Kidney glomerular epithelial cell (primary cell): ENCODE data around the gene TASOR.
"Not testable (repeated sequence)": the region's sequence is repeated elsewhere in the genome, so short reads cannot be mapped to it uniquely, and the experiment has no call there.

Source experiments
- DNase-seq: peaks from one replicate; lab custom pipeline; 2025; lab: John Stamatoyannopoulos, UW

TASOR gene

DNA sequence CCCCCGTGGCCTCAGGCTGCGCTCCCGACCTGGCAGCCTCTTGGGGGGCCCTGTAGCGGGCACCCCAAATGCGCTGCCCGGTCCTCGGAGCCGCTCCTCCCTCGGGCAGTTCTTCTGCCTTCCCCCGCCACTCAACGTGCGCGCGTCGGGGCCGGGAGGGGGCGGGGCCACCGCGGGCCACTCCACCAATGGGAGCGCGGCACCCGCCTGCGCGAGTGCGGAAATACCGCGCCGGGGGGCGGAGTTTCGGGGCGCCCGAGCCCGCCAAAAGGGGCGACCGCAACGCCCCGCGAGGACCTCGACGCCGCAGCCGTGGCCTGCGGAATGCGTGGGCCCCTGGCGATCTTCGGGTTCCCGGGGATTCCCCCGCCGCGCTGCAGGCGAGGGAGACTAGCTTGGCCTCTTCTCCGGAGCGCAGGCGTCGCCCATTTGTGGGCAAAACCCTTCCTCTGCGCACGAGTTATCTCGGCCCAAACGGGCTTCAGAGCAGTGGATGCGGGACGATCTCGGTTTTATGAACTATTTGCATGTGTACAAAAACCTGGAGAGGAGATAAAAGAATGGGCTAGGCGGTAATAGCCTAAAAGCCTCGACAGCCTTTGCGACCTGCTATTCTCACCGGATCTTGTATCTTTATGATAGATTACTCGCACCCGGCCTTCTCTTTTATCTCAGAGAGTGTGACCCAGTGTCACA, at the start of gene TASOR:
TASOR (minus strand) TSS at position 144 of the 696 bp plus-strand sequence. CDS start 259 bp downstream, outside the sequence.
- peak; percentile 37 for DNase-seq

GRCh38 chr3:56732109-56732508, 49.0 kb upstream of the TASOR start:
- no peak for DNase-seq

- no peak for DNase-seq
Observed at GRCh38 chr3:56725175-56725574, 42.1 kb upstream of the TASOR start.

DNA sequence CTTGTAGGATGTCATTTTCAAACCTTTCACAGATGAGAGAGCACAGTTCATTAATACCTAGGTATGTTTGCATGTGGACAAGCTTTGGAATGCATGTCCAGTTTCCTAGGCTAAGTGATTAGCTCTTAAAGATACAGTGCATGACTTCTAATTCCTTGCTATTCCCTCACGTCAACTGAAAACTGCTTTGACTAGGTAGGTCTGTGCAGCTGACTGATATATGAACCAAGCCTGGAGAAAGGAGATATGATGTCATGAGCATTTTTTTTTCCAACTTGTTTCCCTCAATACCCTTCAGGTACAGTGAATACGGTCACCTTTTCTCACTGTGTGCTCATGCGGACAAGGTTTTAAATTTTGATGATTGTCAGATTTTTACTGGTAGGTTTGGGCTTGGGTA, 41.6 kb upstream of the TASOR start:
- DNase-seq, result peak; percentile 42

- no peak for DNase-seq
Observed at GRCh38 chr3:56720849-56721248, 37.8 kb upstream of the TASOR start.

DNA sequence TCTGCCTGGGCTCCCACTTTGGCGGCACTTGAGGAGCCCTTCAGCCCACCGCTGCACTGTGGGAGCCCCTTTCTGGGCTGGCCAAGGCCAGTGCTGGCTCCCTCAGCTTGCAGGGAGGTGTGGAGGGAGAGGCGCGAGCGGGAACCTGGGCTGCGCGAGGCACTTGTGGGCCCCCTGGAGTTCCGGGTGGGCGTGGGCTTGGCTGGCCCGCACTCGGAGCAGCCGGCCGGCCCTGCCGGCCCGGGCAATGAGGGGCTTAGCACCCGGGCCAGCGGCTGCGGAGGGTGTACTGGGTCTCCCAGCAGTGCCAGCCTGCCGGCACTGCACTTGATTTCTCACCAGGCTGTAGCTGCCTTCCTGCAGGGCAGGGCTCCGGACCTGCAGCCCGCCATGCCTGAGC, 35.7 kb upstream of the TASOR start:
- not testable (repeated sequence) for DNase-seq

GRCh38 chr3:56711344-56711743, 28.3 kb upstream of the TASOR start:
- DNase-seq, result no peak

DNA sequence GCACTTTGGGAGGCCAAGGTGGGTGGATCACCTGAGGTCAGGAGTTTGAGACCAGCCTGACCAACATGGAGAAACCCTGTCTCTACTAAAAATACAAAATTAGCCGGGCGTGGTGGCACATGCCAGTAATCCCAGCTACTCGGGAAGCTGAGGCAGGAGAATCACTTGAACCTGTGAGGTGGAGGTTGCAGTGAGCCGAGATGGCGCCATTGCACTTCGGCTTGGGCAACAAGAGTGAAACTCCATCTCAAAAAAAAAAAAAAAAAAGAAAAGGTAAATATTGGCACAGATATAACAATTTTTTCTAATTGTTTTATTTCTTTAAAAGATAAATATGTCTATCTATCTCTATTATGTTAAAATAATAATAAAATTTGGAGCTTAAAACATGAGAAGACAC, 24.3 kb upstream of the TASOR start:
- DNase-seq, result not testable (repeated sequence)

- no peak for DNase-seq
Observed at GRCh38 chr3:56706629-56707028, 23.6 kb upstream of the TASOR start.

GRCh38 chr3:56704706-56705105, 21.6 kb upstream of the TASOR start:
- DNase-seq, result no peak

DNA sequence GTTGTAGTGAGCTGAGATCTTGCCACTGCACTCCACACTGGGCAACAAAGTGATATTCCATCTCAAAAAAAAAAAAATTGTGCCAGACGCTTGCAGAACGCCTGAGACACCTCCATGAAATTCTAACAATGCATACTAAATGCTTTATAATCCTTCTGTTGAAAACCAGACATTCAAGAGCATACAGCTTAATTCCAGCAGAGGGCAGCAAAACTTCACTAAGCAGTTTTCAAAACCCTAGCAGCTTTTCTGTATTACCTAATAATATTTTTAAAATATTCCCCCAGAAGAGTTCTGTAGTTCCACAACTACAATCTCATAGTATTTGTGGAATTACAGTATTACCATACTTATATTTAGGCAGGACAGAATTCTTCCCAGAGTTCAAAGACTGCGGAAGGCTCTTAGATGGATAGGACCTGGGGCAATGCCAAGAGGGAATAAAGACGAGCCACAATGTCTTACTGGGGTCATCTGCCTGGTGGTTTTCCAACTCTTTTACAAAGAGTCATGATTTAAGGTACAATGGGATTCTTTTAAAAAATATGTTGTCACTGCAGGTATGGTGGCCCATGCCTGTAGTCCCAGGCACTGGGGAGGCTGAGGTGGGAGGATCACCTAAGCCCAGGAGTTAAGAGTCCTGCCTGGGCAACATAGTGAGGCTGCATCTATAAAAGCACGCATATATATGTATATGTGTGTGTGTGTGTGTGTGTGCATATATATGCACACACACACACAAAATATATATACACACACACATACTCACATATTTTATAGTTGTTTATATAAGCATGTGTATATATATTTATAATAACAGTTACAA, 19.6 kb upstream of the TASOR start:
- DNase-seq, result peak; percentile 62

- no peak for DNase-seq
Observed at GRCh38 chr3:56700151-56700550, 17.1 kb upstream of the TASOR start.

- no peak for DNase-seq
Observed at GRCh38 chr3:56694867-56695683, 12.0 kb upstream of the TASOR start.

DNA sequence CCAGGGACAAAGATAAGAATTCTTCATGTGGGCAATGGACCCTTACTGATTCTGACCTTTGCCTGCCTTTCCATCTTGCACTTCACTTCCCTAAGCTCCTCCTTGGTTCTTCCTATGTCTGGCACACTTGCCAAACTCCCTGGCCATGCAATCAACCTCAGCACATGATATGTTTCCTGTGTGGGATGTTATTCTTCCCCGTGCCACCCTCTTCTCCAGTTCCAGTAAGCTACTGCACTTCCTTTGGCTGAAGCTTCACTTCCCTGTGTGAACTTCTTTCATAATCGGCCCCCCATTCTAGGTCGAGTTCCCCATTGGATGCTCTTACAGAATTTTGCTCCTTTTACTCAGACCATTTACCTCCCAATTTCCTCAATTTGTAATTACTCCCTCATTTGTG, 10.7 kb upstream of the TASOR start:
- DNase-seq, result no peak

GRCh38 chr3:56692520-56693433, 9.7 kb upstream of the TASOR start:
- DNase-seq, result not testable (repeated sequence)

GRCh38 chr3:56692001-56692365, 8.9 kb upstream of the TASOR start:
- not testable (repeated sequence) for DNase-seq

GRCh38 chr3:56691165-56692000, 8.3 kb upstream of the TASOR start:
- no peak for DNase-seq

DNA sequence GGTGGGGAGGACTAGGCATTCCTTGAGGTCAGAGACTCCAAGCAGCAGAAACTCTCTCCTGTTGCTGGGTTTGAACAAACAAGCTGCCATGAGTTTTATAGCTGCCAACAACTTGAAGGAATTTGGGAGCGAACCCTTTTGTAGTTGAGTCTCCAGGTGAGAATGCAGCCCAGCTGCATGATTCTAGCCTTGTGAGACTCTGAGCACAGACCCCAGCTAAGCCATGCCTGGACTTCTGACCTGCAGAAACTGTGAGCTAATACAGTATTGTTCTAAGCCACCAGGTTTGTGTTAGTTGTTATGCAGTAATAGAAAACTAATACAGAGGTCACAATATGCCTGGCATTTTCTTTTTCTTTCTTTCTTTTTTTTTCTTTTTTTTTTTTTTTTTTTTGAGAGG, 6.2 kb upstream of the TASOR start:
- no peak for DNase-seq

DNA sequence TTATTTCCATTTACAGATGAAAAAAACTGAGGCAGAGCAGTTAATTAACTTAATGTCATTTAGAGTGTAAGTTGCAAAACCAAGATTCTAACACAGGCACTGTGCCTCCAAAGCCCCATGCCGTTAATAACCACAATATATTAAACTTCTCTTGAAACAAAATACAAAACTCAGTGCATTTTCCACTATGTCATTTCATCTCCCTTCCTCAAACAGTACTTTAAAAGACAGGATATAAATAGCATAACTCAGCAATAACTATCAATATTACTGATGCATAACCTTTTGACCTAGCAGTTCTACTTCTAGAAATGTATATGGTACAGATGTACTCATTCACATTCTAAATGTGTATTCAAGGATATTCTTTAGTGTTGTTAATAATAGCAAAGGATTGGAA, 5.1 kb upstream of the TASOR start:
- no peak for DNase-seq

- no peak for DNase-seq
Observed at GRCh38 chr3:56684029-56684428, 964 bp upstream of the TASOR start.
